NOMO-1 treated with DMSO at 0.1 percent for 48 hours (cell line): ENCODE data around the gene GAA.

Experiments
- DNase-seq: peaks from one replicate; lab custom pipeline; 2025; ENCODE audit not compliant: unreplicated experiment; lab: John Stamatoyannopoulos, UW

GAA gene

GRCh38 chr17:80102664-80103448 lies 1.5 kb downstream of the GAA start:
- no peak for DNase-seq

DNA sequence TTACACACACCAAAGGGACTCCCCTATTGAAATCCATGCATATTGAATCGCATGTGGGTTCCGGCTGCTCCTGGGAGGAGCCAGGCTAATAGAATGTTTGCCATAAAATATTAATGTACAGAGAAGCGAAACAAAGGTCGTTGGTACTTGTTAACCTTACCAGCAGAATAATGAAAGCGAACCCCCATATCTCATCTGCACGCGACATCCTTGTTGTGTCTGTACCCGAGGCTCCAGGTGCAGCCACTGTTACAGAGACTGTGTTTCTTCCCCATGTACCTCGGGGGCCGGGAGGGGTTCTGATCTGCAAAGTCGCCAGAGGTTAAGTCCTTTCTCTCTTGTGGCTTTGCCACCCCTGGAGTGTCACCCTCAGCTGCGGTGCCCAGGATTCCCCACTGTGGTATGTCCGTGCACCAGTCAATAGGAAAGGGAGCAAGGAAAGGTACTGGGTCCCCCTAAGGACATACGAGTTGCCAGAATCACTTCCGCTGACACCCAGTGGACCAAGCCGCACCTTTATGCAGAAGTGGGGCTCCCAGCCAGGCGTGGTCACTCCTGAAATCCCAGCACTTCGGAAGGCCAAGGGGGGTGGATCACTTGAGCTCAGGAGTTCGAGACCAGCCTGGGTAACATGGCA lies 2.2 kb downstream of the GAA start:
- no peak for DNase-seq

GRCh38 chr17:80104321-80104955 lies 3.1 kb downstream of the GAA start:
- no peak for DNase-seq

- DNase-seq = no peak
Observed at GRCh38 chr17:80104956-80105375, 3.6 kb downstream of the GAA start.

GRCh38 chr17:80105762-80106161 lies 4.4 kb downstream of the GAA start:
- no peak for DNase-seq

GRCh38 chr17:80106176-80106575 lies 4.8 kb downstream of the GAA start:
- no peak for DNase-seq

DNA sequence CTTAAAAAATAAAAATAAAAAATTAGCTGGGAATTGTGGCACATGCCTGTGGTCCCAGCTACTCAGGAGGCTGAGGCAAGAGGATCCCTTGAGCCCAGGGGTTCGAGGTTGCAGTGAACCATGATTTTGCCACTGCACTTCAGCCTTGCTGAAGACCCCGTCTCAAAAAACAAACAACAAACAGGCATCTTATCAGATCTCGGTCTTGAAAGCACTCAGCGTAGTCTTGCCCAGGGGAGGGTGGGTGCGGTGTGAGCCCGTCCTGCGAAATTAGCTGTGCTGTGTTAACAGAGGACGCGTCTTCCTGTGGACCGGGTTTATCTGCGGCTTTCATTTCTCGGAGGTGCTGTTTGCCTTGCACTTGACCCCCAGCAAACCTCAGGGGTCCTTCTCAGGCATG lies 5.4 kb downstream of the GAA start:
- no peak for DNase-seq

DNA sequence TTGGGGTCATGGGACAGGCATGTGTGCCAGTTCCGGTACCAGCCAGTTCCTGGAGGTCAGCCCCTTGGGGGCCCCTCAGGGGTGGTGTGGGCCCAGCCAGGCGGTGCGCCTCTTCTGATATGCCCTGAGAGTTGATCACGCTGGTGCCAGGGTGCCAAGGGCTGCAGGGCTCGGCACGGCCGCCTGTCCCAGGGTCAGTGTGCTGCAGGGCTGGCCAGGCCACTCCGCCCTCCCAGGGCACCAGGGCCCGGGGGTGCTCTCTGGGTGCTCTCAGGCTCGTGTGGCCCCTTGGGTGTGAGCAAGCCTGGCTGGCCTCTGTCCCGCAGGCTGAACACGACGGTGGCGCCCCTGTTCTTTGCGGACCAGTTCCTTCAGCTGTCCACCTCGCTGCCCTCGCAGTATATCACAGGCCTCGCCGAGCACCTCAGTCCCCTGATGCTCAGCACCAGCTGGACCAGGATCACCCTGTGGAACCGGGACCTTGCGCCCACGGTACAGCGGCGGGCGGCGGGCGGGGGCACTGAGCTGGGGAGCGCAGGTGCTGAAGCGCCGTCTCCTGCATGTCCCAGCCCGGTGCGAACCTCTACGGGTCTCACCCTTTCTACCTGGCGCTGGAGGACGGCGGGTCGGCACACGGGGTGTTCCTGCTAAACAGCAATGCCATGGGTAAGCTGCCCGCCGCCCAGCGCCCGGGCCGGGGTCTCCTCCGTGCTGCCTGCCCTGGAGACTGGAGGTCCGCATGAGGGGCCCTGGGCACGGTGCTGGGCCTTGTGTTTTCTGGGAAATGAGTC lies 6.0 kb downstream of the GAA start:
- no peak for DNase-seq

GRCh38 chr17:80108036-80108971 lies 6.9 kb downstream of the GAA start:
- no peak for DNase-seq

DNA sequence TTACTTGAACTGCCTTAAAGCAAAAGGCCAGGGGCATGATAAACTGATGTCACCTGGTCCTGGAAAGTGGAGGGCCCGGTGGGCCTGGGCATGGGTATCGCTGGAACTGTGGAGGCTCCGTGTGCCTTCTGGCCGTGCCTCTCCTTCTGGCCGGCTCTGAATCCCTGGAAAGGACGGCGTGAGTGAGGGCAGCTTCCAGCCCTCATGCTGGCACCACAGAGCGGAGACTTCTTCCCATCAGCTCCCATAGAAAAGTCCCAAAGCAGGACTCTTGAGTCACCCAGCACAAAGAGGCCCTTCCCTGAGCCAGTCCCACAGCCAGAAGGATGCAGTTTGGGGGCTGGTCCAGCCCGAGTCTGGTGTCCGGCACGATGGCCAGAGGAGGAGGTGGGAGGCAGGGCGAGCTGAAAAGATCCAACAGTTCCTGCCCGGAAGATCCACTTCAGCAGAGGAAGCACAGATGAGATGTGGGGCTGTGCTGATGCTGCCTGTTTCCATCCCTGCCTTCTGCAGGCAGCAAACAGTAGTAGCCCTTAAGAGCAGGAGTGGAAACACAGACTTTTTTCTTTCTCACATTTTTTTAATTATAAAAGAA lies 7.8 kb downstream of the GAA start:
- DNase-seq = no peak

GRCh38 chr17:80109713-80110446 lies 8.5 kb downstream of the GAA start:
- DNase-seq = no peak

- no peak for DNase-seq
Observed at GRCh38 chr17:80110447-80110812, 9.0 kb downstream of the GAA start.

GRCh38 chr17:80110927-80111701 lies 9.7 kb downstream of the GAA start:
- no peak for DNase-seq

DNA sequence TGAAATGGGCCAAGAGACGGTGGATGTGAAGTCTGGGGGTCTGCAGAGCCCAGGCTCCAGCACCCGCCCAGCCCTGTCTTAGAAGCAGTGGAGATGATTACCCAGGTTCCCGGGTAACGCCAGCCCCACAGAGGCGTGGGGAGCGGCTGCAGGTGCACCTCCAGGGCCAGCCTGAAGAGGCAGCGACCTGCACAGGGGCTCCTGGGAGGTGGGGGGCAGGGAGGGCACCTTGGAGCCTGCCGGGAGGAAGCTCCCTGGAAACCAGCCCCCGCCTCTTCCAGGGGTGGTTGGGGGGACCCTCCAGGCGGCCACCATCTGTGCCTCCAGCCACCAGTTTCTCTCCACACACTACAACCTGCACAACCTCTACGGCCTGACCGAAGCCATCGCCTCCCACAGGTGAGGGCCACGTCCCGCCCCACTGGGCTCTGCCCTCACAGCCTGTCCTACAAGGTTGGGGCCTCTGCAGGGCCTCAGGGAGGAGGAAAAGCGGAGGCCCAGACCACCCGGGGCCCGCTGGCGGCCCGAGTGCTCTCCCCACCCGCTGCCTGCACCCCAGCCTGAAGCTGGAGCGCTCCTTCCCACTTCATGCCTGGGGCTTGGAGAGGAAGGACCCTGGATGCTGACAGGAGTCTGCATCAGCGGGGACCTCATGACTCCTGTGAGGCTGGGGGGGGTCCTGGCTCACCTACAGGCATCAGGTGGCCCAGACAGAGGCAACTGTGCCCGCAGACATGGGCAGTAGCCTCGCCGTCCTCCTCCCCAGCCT lies 10.5 kb downstream of the GAA start:
- no peak for DNase-seq

GRCh38 chr17:80112471-80113032 lies 11.2 kb downstream of the GAA start:
- no peak for DNase-seq

DNA sequence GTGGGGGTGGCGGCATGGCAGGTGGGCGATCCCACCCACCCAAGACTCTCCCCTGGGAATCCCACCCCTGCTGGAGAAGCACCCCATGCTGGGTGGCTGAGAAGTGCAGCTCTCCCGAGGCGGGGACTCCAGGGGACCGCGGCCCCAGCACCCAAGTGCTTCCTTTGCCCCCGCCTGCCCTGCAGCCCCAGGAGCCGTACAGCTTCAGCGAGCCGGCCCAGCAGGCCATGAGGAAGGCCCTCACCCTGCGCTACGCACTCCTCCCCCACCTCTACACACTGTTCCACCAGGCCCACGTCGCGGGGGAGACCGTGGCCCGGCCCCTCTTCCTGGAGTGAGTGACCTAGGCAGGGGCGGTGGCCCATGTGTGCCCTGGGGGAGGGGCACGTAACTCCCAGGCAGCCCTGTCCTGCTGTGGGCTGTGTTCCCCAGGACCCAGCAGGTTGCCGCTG lies 11.7 kb downstream of the GAA start:
- DNase-seq = no peak

DNA sequence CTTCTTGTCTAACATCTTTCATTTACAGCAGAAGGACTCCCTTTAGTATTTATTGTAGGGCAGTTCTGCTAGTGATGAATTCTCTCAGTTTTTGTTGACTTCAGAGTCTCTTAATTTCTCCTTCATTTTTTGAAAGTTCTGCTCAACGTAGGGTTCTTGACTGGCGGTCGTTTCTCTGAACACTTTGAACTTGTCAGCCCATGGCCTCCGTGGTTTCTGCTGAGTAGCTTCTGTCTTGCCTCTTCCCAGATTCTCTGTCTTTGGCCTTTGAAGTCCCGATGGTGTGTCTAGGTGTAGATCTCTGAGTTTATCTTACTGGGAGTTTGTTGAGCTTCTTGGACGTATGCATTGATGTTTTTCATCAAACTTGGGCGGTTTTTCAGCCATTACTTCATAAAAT lies 13.4 kb downstream of the GAA start:
- DNase-seq = no peak
